ENCODE measurements around the gene GNAL.
"Not testable (repeated sequence)": the region's sequence is repeated elsewhere in the genome, so short reads cannot be mapped to it uniquely, and the experiment has no call there.

GNAL gene

GRCh38 chr18:11906926-11907874 is 218.1 kb downstream of the GNAL start:
- DNase-seq (ENCODE audit: low read depth, low spot score) = no peak

- peak; percentile 95 for DNase-seq (ENCODE audit: low read depth, low spot score)
Observed at GRCh38 chr18:11908182-11909060, 219.4 kb downstream of the GNAL start, which contains the start of gene MPPE1. Gene MPPE1, minus strand, starts transcription at chr18:11908317. Its CDS starts 11,053 bp downstream, at chr18:11897264.

GRCh38 chr18:11909061-11909455 is 220.0 kb downstream of the GNAL start:
- DNase-seq (ENCODE audit: low read depth, low spot score) = no peak

- DNase-seq (ENCODE audit: low read depth, low spot score) = peak; percentile 18
Observed at GRCh38 chr18:11909591-11910026, 220.5 kb downstream of the GNAL start.

GRCh38 chr18:11916880-11917279 is 227.8 kb downstream of the GNAL start:
- not testable (repeated sequence) for DNase-seq (ENCODE audit: low read depth, low spot score)

GRCh38 chr18:11919522-11919921 is 230.5 kb downstream of the GNAL start:
- not testable (repeated sequence) for DNase-seq (ENCODE audit: low read depth, low spot score)

GRCh38 chr18:11923450-11923849 is 234.4 kb downstream of the GNAL start:
- no peak for DNase-seq (ENCODE audit: low read depth, low spot score)

GRCh38 chr18:11925800-11926481 is 236.9 kb downstream of the GNAL start:
- DNase-seq (ENCODE audit: low read depth, low spot score) = no peak

GRCh38 chr18:11927497-11927896 is 238.4 kb downstream of the GNAL start:
- no peak for DNase-seq (ENCODE audit: low read depth, low spot score)

GRCh38 chr18:11932393-11932792 is 243.3 kb downstream of the GNAL start:
- DNase-seq (ENCODE audit: low read depth, low spot score) = no peak

Data from astrocyte of the hippocampus (primary cell).